ENCODE measurements around the gene KRT74.

Gene KRT74

DNA sequence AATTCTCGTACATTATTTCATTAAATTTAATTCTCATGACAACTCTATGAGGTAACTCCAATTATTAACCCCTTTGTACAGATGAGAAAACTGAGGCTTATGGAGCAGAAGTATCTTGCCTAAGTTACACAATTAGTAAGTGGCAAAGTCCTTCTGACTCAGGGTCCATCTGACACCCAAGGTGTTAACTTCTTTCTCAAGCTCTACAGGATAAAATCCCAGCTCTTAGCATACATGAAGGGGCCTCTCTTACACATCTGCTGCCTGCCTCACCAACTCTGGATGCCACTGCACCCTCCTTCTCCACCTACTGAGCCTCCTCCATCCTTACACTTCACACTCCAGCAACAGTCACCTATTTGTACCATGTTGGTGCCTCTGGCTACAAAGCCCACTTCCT, 31.9 kb upstream of the KRT74 start:
- no peak overlapping the region for H3K4me3 ChIP-seq (ENCODE audit: low read depth, low read length)
- DNase-seq (ENCODE audit: low read depth, low spot score), result no peak
- POLR2A ChIA-PET, result no interaction called here
- CTCF ChIA-PET, result interaction anchor here (0.6 kb wide), 1 partner anchor 265 kb away, joined by 4 read pairs; no protein-coding TSS in a partner anchor
- TF ChIP-seq, protein P1, sequence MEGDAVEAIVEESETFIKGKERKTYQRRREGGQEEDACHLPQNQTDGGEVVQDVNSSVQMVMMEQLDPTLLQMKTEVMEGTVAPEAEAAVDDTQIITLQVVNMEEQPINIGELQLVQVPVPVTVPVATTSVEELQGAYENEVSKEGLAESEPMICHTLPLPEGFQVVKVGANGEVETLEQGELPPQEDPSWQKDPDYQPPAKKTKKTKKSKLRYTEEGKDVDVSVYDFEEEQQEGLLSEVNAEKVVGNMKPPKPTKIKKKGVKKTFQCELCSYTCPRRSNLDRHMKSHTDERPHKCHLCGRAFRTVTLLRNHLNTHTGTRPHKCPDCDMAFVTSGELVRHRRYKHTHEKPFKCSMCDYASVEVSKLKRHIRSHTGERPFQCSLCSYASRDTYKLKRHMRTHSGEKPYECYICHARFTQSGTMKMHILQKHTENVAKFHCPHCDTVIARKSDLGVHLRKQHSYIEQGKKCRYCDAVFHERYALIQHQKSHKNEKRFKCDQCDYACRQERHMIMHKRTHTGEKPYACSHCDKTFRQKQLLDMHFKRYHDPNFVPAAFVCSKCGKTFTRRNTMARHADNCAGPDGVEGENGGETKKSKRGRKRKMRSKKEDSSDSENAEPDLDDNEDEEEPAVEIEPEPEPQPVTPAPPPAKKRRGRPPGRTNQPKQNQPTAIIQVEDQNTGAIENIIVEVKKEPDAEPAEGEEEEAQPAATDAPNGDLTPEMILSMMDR (IDR thresholded peaks at IDR 0.05; ENCODE audit: insufficient read depth, low read length, missing control alignments), result no peak

DNA sequence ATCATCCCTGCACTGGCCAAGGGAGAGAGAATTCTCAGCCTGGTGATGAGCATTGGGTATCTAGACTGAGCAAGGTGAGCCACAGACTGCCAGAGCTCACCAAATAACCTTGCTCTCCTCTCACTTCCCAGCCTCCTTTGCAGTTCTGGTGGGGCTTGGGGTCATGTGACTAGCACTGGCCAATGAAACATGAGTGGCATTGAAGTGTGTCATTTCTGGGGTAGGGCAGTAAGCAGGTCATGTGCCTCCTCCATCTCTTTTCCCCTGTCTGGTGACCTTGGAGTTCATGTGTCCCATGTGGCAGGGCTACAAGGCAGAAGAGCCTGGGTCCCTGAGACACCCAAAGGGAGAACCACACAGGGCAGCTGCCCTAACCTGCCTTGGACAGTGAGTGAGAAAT, 31.2 kb upstream of the KRT74 start:
- ChIA-PET CTCF (no interaction called here), POLR2A (no interaction called here)
- H3K4me3 ChIP-seq (ENCODE audit: low read depth, low read length), result no peak overlapping the region
- DNase-seq (ENCODE audit: low read depth, low spot score), result no peak
- TF ChIP-seq, protein P1 (IDR thresholded peaks at IDR 0.05; ENCODE audit: insufficient read depth, low read length, missing control alignments), result no peak

DNA sequence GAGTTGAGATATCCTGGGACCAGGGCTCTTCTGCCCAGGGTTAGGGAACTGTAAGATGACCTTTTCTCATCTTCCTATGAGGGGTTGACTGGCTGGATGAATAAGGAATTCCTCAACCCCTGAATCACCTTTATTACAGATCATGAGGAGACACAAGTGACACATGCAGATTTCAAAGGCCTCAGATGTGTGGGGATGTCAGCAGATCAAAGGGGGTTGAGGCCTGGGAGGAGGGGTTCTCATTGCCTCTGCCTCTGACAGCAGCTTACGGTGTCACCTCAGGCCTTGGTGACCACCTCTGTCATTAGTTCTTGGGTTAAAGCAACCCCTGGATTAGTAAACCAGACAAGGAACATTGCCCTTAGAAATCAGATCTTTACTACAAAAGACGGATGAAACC, 29.7 kb upstream of the KRT74 start:
- no peak for DNase-seq (ENCODE audit: low read depth, low spot score)
- TF ChIP-seq, protein P1 (IDR thresholded peaks at IDR 0.05; ENCODE audit: insufficient read depth, low read length, missing control alignments), result no peak
- POLR2A ChIA-PET, result no interaction called here
- H3K4me3 ChIP-seq (ENCODE audit: low read depth, low read length), result no peak overlapping the region
- CTCF ChIA-PET, result no interaction called here

DNA sequence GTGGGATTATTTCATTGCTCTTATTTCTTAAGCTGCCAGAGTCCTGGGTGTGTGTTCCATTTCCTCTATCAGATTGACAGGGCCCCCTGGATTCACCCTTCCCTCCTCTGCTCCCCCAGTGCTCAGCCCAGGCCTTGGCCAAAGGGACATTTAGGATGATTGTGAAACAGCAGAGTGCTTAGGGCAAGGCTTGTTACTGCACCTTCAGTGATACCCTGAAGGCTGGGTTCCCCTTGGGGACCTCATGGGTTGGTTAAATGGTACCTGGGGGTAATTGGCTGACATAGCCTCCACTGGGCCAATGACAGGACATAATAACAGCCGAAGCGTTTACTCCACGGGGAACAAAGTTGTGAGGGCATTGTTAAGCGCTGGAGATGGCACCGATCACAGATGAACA, 28.9 kb upstream of the KRT74 start:
- no peak overlapping the region for H3K4me3 ChIP-seq (ENCODE audit: low read depth, low read length)
- ChIA-PET POLR2A (no interaction called here), CTCF (no interaction called here)
- no peak for DNase-seq (ENCODE audit: low read depth, low spot score)
- TF ChIP-seq, protein P1 (IDR thresholded peaks at IDR 0.05; ENCODE audit: insufficient read depth, low read length, missing control alignments), result no peak

DNA sequence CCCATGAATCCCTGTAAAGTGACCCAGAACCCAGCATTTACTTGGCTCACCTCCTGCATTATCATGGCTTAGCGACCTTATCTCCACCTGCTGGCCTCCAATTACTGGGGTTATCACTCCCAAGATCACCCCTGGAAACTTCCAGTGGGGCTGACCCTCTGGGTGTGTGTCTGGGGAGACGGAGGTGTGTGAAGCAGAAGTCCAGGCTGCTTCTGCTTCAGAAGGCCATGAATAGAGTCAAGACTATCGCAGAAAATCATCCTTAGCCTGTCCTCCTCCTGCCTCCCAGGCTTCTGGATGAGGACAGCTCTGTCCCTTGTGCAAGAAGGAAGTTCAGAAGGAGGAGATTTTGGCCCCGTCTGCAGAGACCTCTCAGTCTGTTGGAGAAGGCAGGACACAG, 28.0 kb upstream of the KRT74 start:
- ChIA-PET POLR2A (no interaction called here), CTCF (no interaction called here)
- TF ChIP-seq, protein P1 (IDR thresholded peaks at IDR 0.05; ENCODE audit: insufficient read depth, low read length, missing control alignments), result no peak
- DNase-seq (ENCODE audit: low read depth, low spot score), result no peak
- H3K4me3 ChIP-seq (ENCODE audit: low read depth, low read length), result no peak overlapping the region

DNA sequence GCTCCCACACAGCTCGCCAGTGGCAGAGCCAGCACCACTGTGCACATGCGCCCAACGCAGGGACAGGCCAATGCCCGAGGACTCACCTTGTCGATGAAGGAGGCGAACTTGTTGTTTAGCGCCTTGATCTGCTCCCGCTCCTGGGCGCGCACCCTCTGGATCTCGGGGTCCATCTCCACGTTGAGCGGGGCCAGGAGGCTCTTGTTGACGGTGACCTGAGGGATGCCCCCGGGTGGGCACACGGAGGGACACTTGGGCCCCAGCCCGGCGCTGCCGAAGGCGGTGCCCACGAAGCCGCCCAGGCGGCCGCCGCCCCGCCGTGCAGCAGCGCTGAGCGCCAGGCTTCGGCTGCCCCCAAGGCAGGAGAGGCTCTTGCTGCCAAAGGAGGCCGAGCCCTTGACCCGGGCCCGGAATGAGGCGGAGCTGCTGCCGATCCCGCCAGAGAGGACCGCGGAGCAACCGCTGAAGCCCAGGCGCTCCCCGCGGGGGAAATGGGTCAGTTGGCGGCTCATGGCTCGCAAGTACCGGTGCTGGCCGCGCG, 27.4 kb upstream of the KRT74 start, which contains the start of gene KRT72:
Gene KRT72, minus strand, starts transcription at position 523 of the 541 bp plus-strand sequence. Its CDS starts 11 bp downstream, at position 512.
- ChIA-PET POLR2A (no interaction called here), CTCF (no interaction called here)
- DNase-seq (ENCODE audit: low read depth, low spot score), result no peak

More for the DNA sequence above, 27.4 kb upstream of the KRT74 start, which contains the start of gene KRT72:
- H3K4me3 ChIP-seq (ENCODE audit: low read depth, low read length), result no peak within 1 kb of the TSS
- TF ChIP-seq, protein P1 (IDR thresholded peaks at IDR 0.05; ENCODE audit: insufficient read depth, low read length, missing control alignments), result no peak
